Limb (tissue), 2 donors: Measurements from ENCODE around the gene RWDD4.

Experiments used
- DNase-seq, 2 donors: peaks; one replicate each; pipeline ENCODE4 v3.0.0-alpha.2; 2016; ENCODE audit errors: extremely low spot score in 2 of 2

Gene RWDD4

GRCh38 chr4:183601381-183601780 lies 57.6 kb downstream of the RWDD4 start:
- DNase-seq = no peak

- no peak for DNase-seq
Observed at GRCh38 chr4:183600189-183600685, 58.7 kb downstream of the RWDD4 start.

- DNase-seq = no peak
Observed at GRCh38 chr4:183599690-183600089, 59.3 kb downstream of the RWDD4 start.

GRCh38 chr4:183599284-183599683 lies 59.7 kb downstream of the RWDD4 start:
- DNase-seq = no peak

GRCh38 chr4:183596067-183596757 lies 62.8 kb downstream of the RWDD4 start:
- DNase-seq = no peak

- no peak for DNase-seq
Observed at GRCh38 chr4:183594823-183595222, 64.2 kb downstream of the RWDD4 start.

GRCh38 chr4:183591301-183591700 lies 67.7 kb downstream of the RWDD4 start:
- DNase-seq = no peak
